Esophagus squamous epithelium (tissue), 4 donors: ENCODE results near the gene IP6K1.

Source experiments
- POLR2A ChIP-seq, 4 donors: fragments of 450-650 bp; IDR thresholded peaks; one replicate each; pipeline ENCODE4 v1.6.1; 2017; ENCODE audit warnings: antibody characterized with exemption in 4 of 4, mild to moderate bottlenecking in 4 of 4, moderate library complexity in 3 of 4
- TF ChIP-seq, protein P1 (sequence below), 6 experiments: fragments of 450-650 bp in 4 of 6; fragments of 200-600 bp in 2 of 6; sonication (generic) in 2 of 6; IDR thresholded peaks; one replicate each; pipeline ENCODE4 v1.5.1; 2016 to 2019; ENCODE audit warnings: antibody characterized with exemption in 6 of 6, mild to moderate bottlenecking in 4 of 6, moderate library complexity in 4 of 6

DNA sequence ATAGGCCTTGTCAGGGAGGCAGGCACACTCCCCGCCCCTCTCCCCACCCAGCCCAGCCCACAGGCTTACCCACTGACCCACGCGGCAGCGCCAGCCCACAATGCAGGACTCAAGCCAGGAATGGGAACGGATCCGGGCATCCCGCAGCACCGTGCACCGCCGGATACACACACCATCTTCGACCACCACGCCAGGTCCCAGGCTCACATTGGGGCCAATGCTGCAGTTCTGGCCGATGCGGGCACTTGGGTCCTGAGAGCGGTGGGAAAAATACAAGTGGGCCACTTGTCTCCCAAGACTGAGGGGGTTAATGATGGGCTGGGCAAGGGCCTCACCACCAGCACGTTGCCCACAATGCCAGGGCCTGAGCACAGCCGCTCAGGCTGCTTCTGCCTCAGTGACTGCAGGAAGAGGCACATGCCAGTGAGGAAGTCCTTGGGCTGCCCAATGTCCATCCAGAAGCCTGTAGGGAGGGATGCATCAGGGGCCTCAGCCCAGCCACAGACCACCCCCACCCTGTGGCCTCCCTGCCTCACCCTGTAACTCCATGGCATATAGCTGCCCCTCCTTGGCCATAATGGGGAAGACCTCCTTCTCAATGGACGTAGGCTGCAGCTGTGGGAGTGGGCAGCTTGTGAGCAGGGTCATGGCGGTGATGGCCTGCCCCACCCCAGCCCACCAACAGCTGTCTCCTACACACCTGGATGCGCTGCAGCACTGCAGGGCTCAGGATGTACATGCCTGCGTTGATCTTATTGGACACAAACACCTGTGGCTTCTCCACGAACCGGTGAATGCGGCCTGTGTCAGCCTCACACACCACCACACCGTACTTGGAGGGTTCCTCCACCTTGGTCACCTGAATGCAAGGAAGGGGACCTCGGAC lies 64.2 kb downstream of the IP6K1 start:
- TF ChIP-seq, protein P1, sequence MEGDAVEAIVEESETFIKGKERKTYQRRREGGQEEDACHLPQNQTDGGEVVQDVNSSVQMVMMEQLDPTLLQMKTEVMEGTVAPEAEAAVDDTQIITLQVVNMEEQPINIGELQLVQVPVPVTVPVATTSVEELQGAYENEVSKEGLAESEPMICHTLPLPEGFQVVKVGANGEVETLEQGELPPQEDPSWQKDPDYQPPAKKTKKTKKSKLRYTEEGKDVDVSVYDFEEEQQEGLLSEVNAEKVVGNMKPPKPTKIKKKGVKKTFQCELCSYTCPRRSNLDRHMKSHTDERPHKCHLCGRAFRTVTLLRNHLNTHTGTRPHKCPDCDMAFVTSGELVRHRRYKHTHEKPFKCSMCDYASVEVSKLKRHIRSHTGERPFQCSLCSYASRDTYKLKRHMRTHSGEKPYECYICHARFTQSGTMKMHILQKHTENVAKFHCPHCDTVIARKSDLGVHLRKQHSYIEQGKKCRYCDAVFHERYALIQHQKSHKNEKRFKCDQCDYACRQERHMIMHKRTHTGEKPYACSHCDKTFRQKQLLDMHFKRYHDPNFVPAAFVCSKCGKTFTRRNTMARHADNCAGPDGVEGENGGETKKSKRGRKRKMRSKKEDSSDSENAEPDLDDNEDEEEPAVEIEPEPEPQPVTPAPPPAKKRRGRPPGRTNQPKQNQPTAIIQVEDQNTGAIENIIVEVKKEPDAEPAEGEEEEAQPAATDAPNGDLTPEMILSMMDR (IDR thresholded peaks at IDR 0.05), result no peak
- TF ChIP-seq POLR2A (IDR thresholded peaks at IDR 0.05), result no peak
